ENCODE results near the gene MEDAG.

The MEDAG gene

DNA sequence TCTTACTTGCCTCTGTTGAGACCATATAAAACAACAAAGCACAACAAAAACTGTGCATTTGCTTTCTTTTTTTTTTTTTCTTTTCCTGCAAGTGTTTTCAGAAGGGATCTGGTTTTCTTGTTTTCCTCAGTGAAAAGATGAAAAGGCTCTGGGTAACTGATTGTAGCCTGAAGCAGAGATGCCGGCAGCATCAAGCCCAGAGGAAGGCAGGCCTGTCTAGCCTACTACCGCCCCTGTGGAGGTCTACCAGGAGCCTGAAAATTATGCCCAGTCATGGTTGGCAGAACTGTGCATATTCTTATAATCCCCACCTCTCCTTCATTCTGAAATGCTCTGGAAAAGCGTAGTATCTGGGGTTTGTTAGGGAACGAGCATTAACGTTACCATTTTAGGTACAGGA lies 32.6 kb upstream of the MEDAG start:
- DNase-seq, result no peak

DNA sequence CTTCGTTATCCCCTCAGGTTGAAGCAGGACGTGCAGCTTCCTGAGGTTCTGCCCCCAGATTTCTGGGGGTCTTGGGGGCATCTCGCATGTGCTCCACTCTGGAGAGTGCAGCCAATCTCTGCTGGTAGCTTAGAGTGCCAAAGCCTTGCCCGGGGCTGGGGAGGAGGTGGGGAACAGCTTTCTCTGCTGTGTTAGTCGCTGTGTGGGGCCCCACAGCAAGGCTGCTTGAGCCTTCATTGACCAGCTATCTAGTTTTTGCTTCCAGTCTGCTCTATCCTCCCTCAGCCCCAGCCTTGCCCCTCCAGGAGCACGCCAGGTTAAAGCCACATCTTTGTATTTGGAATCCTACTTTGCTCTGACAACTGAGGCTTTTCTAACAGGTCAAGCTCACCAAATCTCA lies 32.0 kb upstream of the MEDAG start:
- no peak for DNase-seq

DNA sequence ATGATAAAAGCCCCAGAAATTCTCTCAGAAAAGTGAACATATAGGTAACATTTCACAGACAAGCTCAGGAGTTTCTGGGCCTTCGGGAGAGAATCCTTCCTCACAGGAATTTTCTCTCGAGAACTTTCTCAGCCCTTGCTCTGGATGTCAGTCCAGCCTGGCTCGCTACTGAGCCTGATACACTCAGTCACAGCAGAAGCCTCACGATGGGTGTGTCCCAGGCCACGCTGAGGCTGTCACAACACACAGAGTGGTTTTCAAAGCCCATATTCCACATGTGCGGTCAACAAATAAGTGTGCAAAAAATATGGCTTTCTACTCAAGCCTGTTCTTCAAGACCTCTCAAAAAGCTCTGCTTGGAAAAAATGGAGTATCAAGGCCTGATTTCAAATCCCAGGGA lies 31.5 kb upstream of the MEDAG start:
- DNase-seq, result no peak

DNA sequence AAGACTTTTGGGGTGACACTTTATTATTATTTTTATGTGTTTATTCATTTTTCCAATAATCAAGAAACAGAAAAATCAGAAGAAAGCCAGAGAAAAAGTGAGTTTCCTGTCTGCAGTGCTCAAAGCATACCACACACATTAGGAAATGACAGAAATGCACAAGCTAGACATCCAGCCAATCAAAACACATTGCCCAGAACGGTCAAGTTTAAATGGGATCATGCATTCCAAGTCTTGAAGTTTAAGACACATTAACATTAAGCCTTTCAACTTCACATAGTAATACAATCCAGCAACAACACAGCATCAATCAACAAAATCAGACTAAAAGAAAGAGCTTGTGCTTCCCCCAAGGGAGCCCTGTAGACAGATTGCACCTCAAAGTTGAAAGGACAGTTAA lies 28.7 kb upstream of the MEDAG start:
- DNase-seq, result no peak

DNA sequence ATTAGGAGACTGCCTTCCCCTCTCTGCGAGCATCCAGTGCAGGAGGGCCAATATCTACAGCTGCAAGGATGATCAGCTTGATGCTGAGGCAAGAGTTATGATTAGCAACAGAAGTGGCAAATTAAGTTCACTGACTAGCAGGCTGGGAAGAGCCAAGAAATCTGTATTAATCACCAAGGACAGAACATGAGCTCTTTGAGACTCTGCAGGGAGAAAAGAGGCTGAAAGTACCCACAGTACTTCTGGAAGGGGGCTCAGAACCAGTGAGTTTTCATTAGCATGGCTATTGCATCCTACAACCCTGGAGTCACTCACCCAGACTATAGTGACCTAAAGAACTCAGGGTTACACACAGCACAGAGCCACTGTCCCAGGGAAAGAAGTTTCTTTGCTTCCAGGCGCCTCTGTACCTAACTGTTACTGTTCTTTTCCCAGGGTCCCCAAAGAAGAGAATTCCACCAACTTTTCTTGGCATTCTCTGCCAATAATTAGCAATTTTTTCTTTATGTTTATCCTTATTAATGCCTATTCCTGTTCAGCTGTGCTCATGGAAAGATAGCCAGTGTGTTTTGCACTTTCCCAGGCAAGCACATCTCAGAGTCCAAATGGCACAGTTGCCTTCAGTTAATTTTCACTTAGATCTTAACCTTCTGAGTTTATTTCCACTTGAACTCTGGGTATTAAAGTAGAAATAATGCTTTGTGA lies 25.8 kb upstream of the MEDAG start:
- no peak for DNase-seq

DNA sequence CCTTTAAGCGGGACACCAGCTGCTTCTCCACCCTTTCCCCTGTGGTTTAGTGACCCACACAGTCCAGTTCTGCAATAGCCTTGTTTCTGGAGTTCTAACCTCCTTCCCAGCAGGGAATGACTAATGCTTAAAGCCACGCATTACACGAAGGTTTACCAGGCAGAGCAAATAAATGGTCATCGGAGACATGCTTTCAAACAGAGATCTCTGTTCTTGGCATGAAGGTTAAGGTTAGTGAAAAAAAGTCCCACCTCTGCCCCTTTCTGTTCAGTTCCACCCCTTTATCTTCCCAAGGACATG lies 25.3 kb upstream of the MEDAG start:
- no peak for DNase-seq

DNA sequence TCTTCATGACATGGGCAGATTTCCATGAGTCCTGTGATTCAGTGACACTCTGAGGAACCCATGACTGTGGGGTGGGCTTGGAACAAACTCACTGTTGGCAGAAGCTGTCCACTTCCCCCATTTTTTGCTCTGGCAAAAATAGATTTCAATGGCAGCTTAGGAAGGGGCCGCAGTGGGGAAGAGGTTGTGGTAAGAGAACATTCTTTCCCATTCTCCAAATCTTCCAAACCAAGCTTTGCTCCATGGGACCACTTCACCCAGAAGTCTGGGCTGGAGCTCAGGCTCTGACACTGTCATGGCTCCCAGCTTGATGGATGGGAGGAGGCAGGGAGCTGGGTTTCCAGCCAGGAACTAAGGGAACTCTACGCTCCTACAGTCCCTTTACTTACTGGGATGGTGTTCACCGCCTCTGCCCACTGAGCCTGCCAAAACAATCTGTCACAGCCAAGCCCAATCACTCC lies 24.9 kb upstream of the MEDAG start:
- DNase-seq, result no peak

DNA sequence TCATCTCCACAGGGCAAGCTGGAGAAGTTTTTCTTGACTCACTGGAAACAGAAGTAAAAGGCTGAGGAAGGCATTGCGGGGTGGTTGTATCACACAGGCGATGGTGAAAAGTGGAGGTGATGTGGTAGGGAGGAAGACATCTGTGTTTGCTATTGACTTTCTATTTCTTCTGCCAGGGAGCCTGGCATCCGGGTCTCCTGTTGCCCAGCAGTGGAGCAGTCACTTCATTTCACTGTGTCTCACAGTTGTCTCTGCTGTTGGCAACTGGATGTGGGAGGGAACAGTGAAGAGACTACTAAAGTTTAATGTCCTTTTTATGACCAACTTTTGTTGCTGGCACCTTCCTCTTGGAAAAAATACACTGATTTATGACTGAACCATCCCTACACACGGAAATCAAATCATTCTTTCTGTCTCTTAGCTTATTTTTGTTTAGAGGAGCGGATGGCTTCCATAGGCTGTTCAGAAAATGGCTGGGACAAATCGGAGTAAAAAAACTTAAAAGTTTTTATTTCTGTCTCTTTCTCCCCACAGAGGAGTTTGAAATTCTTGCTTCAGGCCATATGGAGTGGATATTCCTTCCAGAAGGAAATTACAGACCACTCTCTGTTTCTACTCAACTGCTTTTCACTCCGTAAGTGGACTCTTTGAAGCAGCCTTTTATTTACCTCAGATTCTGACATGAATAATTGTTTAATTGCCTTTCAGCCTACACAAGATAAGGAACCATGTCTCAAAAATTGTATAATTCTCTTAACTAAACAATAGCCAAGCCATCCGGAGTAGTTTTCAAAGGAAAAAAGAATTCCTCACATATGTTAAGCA lies 23.8 kb upstream of the MEDAG start:
- DNase-seq, result no peak

DNA sequence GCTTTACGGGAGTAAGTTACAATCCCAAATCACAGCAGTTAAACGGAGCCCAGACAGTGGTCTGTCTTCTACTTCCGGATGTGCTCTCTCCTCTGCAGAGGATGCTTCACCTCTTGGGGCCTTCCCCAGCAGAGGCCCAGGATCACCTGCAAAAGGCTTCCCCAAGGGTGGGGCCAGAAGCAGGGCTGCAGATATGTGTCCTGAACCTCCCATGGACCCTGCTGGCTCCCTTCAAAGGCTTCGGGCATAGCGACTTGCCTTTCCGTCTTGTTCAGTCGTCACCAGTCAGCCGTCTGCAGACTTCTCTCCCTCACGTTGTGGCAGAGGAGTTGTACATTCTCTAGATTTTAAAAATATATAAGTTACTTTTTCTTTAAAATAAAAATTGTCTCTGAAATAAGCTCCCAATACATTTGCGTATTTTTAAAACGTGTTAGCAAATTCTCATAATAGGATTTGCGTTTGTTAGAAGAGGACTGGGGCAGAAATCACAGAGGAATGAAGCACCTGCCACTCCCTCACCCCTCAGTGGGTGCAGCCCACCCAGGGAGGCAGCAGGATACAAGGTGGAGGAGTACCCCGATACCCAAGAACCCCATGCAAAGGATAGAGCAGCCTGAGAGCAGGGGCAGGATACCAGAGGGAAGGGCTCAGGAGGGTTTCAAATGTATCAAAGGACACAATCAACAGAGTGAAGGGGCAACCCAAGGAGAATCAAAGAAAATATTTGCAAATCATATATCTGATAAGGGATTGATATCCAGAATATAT lies 22.9 kb upstream of the MEDAG start:
- DNase-seq, result no peak

DNA sequence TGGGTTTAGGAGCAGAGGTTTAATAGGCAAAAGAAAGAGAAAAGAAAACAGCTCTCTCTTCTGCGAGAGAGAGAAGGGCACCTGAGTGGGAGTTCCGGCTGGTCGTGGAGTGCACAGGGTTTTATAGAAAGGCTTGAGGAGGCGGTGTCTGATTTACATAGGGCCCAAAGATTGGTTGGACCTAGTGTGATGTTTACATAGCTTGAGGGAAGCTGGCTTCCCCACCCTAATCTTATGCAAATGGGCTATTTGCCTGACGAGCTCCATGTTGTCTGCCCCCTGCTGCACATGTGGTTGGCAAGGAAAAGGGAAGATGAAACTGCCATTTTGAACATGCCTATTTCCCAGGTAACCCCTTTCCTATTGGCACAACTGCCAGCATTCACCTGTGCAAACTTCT lies 21.5 kb upstream of the MEDAG start:
- DNase-seq, result no peak

DNA sequence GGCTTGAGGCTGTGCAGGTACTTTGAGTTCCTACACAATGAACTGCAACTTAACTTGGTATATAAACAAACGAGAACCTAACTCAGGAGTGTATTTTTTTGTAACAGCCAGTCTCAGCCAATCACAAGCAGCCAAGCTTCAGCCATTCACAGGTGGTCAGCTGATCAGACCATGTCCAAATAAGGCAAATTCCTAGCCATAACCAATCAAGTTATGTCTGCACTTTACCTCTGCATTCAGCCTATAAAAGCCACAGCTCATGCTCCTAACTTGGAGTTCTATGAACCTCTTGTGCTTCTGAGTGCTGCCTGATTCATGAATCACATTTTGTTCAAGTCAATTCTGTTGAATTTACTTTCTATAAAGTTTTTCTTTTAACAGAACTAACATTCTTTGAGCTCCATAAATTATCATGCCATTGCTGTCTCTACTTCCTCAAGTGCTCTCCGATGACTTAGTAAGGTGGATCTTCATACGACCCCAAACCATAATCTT lies 16.8 kb upstream of the MEDAG start:
- no peak for DNase-seq

DNA sequence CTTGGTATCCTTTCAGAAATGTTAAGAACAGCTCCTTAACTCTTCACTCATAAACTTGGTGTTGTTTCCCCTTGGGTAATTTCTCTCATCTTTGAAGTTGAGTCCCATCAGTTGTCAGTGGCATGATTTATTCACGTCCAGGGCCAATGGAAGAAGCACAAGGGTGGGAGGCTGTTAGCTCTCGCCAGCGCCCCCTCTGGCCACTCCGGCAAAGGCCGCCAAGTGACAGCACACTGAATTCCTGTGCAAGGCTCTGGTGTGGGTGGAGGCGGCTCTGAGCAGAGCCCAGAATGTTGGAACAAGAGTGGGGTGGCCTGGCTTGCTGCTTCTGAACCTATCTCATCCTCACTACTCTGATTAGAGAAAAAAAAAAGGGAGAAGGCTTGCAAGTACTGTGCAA lies 13.1 kb upstream of the MEDAG start:
- no peak for DNase-seq

DNA sequence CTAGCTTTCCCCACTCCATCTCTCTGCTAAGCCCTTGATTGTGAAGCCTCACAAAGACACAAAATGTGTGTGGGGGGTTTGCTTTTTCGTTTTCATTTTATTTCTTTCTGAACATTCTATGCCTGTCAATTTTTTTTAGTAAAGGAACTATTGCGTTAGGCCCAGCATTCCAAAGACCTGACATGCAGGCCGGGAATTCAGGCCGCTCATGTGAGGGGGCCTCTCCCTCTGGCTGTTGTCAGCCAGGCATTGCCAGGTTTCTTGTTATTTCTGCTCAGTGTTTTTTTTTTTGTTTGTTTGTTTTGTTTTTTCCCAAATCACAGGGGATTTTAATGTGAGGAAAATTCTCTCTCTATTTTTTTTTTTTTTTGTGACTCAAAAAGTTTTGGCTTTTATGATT lies 10.3 kb upstream of the MEDAG start:
- no peak for DNase-seq

DNA sequence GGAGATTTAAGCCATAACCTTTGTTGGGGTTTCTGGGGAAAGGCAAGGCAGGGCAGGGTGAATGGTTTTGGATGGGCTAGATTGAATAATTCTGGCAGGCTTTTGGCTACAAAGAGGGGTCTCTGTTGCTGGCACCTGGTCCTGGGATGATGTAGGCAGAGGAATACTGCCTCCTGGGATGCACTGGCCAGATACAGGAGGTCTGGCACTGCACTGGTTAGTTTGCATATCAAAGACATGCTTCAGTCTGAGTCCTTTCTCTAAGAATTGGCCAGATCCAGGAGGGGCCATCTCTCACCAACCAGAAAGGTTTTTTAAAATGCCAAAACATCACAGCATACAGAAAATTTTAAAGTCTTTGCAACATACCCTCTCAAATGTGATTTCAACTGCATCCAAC lies 8.0 kb upstream of the MEDAG start:
- no peak for DNase-seq

DNA sequence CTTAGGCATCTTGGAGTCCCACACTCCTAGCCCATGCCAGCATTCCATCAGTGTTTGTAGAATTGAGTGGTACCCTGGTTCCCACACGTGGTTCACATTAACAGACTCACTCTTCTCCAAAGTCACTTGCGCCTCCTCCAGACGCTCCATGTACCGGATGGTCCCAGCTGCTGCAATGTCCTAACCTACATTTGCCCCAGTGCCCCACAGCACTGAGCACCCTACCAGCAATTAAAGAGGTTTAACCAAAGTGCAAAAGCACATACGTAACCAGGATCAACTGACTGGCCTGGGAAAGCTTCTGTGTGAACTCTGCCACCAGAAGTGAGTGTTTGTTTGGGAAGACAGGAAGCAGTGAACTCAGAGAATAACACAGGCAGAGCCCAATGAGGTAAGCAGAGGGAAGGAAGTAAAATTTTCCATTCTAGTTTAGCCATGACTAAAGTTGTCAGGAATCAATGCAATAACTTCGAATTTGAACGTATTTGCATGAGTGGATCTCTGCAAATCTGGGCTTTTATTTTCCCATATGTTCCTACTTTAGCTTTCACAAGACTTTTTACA lies 7.3 kb upstream of the MEDAG start:
- DNase-seq, result no peak

DNA sequence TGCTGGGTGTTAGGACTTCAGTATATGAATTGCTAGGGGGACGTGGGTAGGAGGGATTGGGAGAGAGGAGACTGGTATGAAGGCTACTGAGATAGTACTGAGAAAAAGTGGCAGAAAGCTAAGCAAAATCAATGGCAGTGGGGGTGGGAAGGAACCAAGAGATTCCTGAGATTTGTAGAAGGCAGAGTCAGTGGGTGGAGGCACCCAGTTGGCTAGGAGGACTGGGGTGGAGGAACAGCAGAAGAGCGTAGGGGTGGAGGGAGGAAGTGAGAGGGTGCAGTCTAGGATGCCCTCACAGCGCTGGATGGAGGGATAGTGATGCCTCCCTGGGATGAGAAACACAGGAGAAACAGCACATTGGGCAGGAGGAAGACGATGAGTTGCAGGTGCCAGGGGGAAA lies 5.6 kb upstream of the MEDAG start:
- DNase-seq, result no peak

DNA sequence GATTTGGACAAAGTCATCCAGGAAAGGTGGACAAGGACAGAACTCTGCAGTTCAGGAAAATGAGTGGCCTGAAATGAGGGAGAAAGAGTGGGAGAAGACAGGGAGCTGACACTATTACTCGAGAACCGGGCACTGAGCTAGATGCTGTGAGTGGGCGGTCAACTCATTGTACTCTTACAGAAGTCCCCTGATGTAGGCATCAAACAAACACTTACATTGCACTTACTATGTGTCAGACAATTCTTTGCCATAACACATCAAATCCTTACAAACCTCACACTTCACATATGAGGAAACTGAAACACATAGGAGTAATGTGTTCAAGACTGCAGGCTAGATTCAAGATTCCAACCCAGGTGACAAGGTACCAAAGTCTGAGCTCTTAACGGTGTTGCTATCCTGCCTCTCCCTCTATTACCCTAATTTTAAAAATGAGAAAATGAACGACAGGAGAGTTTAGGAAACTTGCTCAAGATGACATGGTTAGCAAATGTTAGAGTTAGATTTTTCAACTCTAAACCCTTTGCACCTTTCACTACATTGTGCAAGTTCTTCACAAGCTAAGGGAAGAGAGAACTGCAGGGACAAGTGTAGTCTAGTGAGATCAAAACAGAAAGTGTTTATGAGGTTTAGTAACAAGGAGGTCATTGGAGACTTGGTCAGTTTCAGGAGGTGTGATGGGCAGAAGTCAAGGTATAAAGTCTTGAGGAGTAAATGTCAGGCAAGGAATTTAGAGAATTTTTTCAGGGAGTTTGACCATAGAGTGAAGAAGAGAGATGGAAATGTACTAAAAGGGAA lies 4.9 kb upstream of the MEDAG start:
- no peak for DNase-seq

DNA sequence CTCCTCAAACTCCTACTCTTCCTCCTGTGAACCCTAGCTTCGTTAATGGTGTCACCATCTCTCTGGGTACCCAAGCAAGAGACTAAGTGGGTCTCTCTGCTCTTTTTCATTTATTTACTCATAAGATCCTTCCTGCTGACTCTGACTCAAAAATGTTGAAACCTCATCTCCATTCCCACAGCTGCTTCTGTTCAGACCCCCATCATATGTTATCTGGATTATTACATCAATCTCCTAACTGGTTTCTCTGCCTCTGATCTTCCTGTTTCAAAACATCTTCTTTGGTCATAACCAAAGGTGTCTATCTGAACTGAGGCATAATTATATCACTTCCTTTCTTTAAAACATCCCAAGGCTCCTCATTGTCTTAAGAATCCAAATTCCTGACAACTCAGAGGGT lies 2.0 kb upstream of the MEDAG start:
- no peak for DNase-seq

DNA sequence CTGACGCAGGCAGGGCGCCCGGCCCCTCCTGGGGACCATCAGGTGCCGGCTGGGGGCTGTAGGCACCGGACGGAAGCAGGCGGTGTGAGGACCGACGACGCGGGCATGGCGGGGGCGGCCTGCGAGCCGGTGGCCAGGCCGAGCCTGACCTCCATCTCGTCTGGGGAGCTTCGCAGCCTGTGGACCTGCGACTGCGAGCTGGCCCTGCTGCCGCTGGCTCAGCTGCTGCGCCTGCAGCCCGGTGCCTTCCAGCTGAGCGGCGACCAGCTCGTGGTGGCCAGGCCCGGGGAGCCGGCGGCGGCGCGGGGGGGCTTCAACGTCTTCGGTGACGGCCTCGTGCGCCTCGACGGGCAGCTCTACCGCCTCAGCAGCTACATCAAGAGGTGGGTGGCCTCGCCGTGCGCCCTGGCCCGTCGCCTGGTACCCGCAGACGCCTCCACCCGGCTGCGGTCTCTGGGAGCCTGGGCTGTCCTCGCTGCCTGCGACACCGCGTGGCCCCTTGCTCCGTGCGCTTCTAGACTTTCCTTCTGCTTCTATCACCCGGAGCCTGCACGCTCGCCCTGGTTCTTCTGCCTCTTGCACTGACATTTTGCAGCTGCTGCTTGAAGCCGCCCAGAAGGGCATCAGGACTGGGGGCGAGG lies 460 bp downstream of the MEDAG start:
- no peak for DNase-seq

DNA sequence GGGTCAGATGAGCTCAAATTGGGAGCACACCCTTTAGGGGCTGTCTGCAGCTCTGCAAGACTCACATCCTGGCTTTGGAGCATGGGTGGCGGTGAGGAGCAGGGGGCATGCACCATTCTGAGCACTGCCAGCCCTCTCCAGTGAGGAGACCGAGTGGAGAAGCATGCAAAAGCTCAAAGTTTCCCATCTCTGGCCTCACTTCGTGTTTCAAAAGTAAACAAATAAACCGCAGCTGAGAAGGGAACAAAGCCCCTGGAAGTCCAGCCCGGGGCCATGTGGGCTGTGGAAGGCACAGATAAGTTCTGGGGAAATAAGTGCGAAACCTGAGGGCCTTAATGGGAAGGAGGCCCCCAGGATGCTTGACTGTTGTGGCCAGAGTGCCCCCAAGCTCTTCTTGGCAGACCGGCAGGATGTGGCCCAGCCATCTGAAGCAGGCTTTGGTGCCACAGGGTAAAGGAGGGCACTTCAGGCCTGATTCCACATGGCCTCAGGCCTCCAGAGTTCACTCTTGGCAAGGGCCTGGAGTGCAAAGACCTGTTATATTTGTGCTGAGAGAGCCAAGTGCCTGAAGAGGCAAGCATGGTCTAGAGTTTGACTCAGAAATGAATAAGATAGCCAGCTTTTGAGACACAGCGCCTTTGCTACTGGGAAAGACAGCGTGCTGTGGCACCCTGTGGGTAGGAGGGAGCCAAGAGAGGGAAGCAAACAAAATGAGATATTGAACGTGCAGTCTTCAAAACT lies 1.2 kb downstream of the MEDAG start:
- no peak for DNase-seq

DNA sequence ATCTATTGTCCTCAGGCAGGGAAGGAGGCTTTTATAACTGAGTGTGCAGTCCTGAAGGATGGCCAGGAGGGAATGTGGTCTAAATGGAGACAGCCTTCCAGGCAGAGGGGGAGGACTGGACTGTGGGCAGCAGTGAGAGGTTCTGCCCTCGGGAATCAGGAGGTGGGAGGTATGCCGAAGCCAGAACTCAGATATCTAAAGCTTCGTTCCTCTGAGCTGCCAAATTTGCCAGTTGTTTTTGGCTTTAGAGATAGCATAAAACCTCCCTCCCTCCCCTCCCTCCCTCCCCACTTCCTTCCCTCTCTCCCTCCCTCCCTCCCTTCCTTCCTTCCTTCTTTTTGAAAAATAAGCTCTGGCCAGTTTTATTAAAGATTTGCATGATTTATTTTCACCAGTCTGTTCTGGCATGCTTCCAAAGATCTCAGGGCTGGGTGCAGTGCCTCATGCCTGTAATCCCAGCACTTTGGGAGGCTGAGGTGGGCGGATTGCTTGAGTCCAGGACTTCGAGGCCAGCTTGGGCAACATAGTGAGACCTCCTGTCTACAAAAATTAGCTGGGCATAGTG lies 2.4 kb downstream of the MEDAG start:
- no peak for DNase-seq

Data from CD4-positive, alpha-beta T cell treated with Interleukin-4 for 1 hour (primary cell).